A549 (cell line): ENCODE measurements around the gene KPNA3.

Experiments used
- CHD4 ChIP-seq: fragments of 200-600 bp; sonication (generic); IDR thresholded peaks from 2 replicates; pipeline ENCODE4 v1.6.1; 2016; ENCODE audit warnings: antibody characterized with exemption, mild to moderate bottlenecking, borderline replicate concordance
- CTCF ChIP-seq: fragments of >200 bp; sonication (Bioruptor Twin); formaldehyde crosslinking; IDR thresholded peaks from 3 replicates; pipeline ENCODE4 v1.5.1; 2016
- ELK1 ChIP-seq: fragments of 150-350 bp; IDR thresholded peaks from 2 replicates; pipeline ENCODE4 v1.6.1; 2014; ENCODE audit warnings: low read depth, mild to moderate bottlenecking, low read length
- RCOR1 ChIP-seq: fragments of 150-350 bp; IDR thresholded peaks from 2 replicates; pipeline ENCODE4 v1.6.1; 2014; ENCODE audit warnings: antibody characterized with exemption, low read length, low read depth
- USF2 ChIP-seq: fragments of 450-650 bp; IDR thresholded peaks from 2 replicates; pipeline ENCODE4 v1.6.1; 2014; ENCODE audit warnings: antibody characterized with exemption

- no peak for TF ChIP-seq USF2
- TF ChIP-seq CTCF: no peak
- TF ChIP-seq RCOR1: no peak
- no peak for TF ChIP-seq CHD4
- no peak for TF ChIP-seq ELK1
Observed at GRCh38 chr13:49711218-49711863, 81.1 kb downstream of the KPNA3 start.
